HG03175 (cell line): ENCODE results near the gene SLAMF6.
"Not testable (repeated sequence)": the region's sequence is repeated elsewhere in the genome, so short reads cannot be mapped to it uniquely, and the experiment has no call there.

Experiments used
- ATAC-seq: cut with Tn5 transposase; IDR thresholded peaks from one replicate; pipeline ENCODE4 v1.9.1; 2021; ENCODE audit warnings: mild to moderate bottlenecking, moderate library complexity; ENCODE audit not compliant: unreplicated experiment

SLAMF6 gene

DNA sequence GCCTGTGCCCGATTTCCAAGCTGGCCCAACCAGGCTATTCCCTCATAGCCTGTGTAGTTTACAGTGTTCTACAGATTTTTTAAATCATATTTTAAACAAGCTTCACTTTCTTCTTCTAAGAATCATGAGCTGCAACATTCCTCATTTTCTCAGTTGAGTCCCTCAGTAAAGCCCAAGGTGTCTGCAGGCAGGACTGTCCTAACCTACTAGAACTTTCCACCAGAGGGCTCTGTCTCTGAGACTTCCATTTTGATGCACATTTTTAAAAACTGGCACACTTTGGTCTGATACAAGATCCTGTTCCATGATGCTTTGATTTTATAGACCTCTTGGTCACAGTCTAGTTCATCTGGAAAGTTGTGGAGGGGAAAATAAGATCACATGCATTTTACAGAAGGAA lies 21.6 kb upstream of the SLAMF6 start:
- no peak for ATAC-seq

- ATAC-seq = no peak
Observed at GRCh38 chr1:160542303-160542945, 19.4 kb upstream of the SLAMF6 start.

DNA sequence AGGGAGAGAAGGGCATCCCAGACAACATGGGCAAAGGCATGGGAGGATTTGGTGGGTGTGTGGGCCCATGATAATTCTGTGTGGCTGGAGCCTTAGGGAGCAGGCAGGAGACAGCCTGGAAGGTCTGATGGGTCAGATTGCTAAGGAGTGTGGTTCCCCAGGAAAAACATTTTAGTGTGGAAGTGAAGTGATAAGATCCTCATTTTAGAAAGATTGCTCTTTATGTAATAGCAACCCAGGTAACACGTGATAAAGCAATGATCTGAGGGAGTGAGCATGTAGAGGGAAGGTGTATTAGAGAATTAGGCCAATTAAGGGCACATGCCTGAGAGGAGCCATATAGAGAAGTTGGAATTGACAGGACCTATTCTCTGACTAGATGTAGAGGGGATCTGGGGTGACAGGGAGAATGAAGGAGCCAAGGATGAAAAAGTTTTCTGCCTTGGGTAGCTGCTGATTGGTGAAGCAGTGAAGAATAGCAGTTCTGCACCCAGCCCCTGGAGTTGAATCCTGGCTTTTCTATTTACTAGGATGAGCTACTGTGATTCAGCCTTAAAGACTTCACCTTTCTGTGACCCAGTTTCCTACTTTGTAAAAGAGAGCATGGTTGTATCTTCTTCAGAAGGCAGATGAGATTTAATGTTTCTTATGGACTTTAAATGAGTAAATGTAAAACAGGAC lies 18.7 kb upstream of the SLAMF6 start:
- no peak for ATAC-seq

- ATAC-seq = no peak
Observed at GRCh38 chr1:160540859-160541233, 17.8 kb upstream of the SLAMF6 start.

DNA sequence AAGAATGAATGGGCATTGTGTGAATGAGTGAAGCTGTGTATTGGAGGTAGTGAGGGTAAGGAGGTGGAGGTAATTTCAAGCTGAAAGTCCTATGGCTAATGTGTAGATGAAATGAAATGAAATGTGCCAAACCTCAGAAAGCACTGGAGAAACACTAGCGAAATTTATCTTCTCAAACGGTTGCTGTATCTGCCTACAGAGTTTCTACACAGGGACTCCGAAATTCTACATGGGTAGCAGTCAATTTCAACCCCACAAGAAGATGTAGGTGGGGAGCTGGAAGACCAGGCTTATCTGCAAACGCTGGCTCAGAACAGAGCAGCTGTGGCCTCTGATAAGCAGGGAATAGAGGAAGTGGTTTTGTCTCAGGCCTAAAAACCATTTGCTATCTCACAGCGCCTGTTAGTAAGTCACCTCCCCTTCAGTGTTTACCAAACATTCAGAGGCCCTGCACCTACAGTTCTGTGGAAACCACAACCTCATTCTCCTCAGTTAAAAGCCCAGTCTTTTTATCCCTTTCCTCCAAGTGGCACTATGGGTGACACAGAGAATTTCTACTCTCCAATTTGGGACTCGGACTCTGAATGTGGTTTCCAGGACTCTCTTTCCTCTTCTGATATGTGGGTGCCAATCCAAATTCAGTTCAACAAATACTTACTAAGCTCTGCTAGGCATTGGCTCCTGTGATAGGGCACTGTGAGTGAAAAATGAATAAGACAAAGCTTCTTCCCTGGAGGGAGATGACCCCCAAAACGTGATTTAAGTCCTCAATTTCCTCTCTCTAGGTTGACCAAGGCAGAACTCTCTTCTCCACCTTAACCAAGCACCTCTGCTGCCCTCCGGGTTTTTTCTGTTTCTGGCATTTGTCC lies 17.2 kb upstream of the SLAMF6 start:
- peak; percentile 90 for ATAC-seq

GRCh38 chr1:160539684-160539989 lies 16.6 kb upstream of the SLAMF6 start:
- no peak for ATAC-seq

DNA sequence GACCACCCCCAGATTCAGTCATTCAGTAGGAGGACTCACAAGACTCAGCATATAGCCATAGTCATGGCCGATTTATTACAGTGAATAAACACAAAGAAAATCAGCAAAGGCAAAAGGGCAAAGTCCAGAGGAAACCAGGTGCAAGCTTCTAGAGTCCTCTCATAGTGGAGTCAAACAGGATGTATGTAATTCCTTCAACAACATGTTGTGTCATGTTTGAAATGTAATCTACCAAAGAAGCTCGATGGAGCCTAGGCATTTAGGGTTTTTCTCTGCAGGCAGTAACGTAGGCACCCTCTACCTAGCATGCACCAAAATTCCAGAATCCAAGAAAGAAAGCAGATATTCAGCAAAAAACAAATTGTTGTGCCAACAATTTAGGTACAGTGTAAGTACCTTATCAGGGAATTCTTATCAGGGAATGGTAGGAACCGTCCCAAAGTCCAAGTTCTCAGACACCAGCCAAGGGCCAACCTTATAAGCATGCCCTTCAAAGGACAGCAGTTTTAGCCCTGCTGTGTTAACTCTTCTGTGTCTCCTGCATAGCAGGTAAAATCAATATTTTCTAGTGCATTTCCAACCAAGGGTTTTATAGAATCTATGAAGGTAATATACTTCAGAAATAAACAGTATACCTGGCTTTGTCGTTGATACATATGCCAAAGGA lies 16.1 kb upstream of the SLAMF6 start:
- no peak for ATAC-seq

DNA sequence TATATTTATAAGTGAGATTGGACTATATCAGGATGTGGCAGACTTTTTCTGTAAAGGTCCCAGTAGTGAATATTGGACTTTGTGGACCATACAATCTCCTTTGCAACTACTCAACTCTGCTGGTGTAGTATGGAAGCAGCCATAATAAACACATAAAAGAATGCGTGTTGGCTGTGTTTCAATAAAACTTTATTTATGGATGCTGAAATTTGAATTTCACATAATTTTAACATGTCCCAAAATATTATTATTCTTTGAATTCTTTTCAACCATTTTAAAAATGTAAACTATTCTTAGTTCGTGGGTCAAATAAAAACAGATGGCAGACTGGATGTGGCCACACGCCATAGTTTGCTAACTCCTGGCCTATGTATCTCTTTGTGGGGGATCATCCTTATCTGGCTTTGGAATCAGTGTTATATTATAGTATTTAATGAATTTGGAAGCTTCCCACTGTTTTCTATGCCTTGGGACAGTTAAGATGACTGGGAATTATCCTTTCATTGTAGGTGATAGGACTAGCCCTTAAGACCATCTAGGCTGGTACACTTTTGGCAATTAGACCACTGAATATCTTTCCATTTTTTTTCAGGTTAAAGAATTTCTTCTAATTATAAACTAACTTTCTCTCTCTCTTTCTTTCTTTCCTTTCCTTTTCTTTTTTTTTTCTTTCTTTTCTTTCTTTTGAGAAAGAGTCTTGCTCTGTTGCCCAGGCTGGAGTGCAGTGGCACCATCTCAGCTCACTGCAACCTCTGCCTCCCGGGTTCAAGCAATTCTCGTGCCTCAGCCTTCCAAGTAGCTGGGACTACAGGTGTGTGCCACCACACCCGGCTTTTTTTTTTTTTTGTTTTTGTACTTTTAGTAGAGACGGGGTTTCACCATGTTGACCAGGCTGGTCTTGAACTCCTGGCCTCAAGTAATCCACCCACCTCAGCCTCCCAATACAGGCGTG lies 14.9 kb upstream of the SLAMF6 start:
- no peak for ATAC-seq

DNA sequence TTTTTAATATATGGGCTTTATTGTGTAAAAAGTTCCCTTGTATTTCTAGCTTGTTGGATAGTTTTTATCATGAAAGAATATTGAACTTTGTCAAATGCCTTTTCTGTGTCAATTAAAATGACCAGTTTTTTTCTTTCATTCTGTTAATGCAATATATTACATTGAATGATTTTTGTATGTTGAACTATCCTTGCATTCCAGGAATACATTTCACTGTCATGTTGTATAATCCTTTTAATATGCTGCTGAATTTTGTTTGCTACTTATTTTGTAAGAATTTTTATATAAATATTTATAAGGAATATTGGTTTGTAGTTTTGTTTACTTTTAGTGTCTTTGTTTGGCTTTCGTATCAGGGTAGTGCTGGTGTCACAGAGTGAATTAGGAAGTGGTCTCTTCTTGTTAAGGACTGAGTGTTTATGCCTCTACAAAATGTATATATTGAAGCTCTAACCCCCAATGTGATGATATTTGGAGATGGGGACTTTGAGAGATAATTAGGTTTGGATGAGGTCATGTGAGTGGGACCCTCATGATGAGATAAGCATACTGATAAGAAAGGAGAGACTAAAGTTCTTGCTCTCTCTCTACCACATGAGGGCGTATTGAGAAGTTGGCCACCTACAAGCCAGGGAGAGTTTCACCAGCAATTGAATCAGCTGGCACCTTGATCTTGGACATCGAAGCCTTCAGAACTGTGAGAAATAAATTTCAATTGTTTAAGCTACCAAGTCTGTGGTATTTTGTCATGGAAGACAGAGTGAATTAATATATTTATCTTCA lies 12.0 kb upstream of the SLAMF6 start:
- ATAC-seq = no peak

- not testable (repeated sequence) for ATAC-seq
Observed at GRCh38 chr1:160532557-160532813, 9.4 kb upstream of the SLAMF6 start.

- ATAC-seq = not testable (repeated sequence)
Observed at GRCh38 chr1:160531809-160532556, 8.9 kb upstream of the SLAMF6 start.

- ATAC-seq = not testable (repeated sequence)
Observed at GRCh38 chr1:160529401-160529952, 6.4 kb upstream of the SLAMF6 start.

GRCh38 chr1:160523789-160524188 lies 734 bp upstream of the SLAMF6 start:
- ATAC-seq = not testable (repeated sequence)

DNA sequence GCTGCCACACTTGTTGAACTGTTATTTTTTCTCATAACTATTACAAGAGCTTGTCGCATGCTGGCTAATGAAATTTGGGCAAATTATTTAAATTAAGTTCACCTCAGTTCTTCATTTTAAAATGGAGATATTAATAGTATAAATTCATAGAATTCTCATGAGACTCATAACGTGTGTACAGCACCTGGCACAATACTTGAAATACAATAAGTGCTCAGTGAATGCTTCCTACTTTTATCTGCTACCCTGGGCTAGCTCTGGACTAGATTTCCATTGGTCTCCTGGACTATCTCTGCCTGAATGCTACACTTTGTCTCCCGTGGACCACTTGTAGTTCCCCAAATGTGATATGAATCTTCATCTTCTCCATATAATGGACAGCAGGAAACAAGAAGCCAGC lies 919 bp downstream of the SLAMF6 start:
- peak; percentile 11 for ATAC-seq

GRCh38 chr1:160521554-160521953 lies 1.5 kb downstream of the SLAMF6 start:
- ATAC-seq = no peak

DNA sequence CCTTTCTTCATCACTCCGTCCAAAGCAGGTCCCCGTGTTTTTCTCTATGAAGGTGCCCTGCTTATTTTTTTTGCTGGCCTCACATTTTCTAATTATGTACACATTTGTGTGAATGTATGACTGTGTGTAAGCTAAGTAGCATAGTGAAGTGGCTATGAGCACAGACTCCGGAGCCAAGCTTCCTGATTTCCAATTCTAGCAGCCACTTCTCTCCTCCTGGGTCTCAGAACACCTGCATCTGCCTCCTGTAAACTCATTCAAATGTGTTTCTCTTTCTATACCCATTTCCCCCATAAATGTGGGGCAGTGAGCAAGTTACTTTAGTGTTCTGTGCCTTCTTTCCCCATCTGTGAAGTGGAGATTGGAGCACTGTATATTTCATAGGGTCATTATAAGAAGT lies 2.1 kb downstream of the SLAMF6 start:
- no peak for ATAC-seq

- ATAC-seq = no peak
Observed at GRCh38 chr1:160520582-160520981, 2.5 kb downstream of the SLAMF6 start.

DNA sequence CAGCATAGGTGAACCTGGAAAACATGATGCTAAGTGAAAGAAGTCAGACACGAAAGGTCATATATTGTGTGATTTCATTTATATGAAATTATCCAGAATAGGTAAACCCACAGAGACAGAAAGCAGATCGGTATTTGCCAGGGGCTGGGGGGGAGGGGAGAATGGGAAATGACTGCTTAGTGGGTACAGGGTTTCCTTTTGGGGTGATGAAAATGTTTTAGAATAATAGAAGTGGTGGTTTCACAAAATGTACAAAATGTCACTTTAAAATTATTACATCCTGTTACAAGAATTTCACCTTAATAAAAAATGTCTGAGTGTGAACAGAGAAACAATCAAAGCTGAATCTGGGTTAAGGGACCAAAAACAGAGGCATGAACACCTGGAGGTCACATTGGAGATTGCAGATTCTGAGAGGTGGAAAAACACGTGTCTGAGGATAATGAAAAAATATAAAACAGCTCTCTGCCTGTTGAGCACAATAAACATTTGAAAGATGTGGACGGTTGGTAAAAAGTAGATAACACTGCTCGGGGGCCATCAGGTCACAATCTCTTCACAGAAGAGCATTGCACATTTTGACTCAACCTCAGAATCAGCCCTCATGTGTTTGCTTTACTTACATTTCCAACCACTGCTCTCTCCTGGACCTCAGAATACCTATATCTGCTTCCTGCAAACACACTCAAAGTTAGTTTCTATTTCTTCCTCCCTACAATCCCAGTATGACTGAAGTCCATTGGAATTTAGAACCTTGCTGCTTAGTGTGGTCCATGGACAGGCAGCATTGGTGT lies 3.2 kb downstream of the SLAMF6 start:
- no peak for ATAC-seq
